ENCODE measurements around the gene WIZ. TPM values are rescaled to one million over a fixed set of nuclear protein-coding genes. Genes with fewer than 3 reads are reported as not detected.

Gene WIZ
- total RNA-seq, 2 experiments from 2014 or later: 19.3 to 21.0 TPM

DNA sequence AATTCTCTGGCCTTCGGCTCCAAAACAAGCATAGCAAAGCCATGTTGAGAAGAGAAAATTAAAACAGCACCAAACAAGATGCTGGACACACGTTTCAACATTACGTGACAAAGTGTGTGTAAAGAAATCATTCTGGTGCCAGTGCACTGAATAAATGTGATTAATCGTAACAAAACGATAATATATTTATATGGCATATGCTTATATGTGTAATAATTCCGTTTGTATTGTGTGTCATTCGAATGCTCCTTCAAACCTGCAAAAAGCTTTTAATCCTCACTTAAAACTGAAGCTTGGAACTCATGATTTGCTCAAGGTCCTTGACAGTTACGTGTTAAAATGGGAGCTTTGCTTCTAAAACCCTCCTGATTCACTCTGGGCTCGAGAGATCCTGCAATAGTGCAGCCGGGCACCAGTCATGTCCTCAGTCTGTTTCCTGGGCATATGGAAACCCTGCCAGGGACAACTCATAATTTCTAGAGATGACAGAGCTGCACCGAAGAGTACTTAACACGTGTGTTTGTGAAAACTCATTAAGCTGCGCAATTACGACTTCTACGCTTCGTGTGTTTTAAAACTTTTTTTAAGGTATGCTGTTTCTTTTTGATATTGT is 30.2 kb downstream of the WIZ start:
- ATAC-seq: no peak
- Mint-ChIP-seq H3K36me3 (ENCODE audit: low read depth) (peaks cover 40% of the 10 kb centered on the region), H3K9me3 (peaks cover 4% of the 10 kb centered on the region), H3K27me3 (no peaks in the 10 kb centered on the region), H3K27ac (peak overlapping the region; percentile 43), H3K4me3 (peak overlapping the region; percentile 98), H3K4me1 (ENCODE audit: low read depth) (peaks cover 36% of the 10 kb centered on the region)
- TF ChIP-seq, protein P1, sequence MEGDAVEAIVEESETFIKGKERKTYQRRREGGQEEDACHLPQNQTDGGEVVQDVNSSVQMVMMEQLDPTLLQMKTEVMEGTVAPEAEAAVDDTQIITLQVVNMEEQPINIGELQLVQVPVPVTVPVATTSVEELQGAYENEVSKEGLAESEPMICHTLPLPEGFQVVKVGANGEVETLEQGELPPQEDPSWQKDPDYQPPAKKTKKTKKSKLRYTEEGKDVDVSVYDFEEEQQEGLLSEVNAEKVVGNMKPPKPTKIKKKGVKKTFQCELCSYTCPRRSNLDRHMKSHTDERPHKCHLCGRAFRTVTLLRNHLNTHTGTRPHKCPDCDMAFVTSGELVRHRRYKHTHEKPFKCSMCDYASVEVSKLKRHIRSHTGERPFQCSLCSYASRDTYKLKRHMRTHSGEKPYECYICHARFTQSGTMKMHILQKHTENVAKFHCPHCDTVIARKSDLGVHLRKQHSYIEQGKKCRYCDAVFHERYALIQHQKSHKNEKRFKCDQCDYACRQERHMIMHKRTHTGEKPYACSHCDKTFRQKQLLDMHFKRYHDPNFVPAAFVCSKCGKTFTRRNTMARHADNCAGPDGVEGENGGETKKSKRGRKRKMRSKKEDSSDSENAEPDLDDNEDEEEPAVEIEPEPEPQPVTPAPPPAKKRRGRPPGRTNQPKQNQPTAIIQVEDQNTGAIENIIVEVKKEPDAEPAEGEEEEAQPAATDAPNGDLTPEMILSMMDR (IDR thresholded peaks at IDR 0.05): peak; percentile 53
- no peak for DNase-seq
- ChIA-PET CTCF (interaction anchor here (0.6 to 6.7 kb wide), 38 partner anchors 10 to 327 kb away, joined by 3 to 138 read pairs (median 5); partner anchors contain the start of genes AKAP8, BRD4 and WIZ), POLR2A (interaction anchor here (0.6 to 6.5 kb wide), 24 partner anchors 9 to 1902 kb away, joined by 3 to 89 read pairs (median 5); partner anchors contain the start of genes AKAP8, RASAL3 and WIZ)
- intact Hi-C loops (cut with micrococcal nuclease): loop anchor here (2.0 to 5.0 kb wide), 2 partner anchors 43 to 137 kb away; partner anchors contain the start of gene RASAL3

DNA sequence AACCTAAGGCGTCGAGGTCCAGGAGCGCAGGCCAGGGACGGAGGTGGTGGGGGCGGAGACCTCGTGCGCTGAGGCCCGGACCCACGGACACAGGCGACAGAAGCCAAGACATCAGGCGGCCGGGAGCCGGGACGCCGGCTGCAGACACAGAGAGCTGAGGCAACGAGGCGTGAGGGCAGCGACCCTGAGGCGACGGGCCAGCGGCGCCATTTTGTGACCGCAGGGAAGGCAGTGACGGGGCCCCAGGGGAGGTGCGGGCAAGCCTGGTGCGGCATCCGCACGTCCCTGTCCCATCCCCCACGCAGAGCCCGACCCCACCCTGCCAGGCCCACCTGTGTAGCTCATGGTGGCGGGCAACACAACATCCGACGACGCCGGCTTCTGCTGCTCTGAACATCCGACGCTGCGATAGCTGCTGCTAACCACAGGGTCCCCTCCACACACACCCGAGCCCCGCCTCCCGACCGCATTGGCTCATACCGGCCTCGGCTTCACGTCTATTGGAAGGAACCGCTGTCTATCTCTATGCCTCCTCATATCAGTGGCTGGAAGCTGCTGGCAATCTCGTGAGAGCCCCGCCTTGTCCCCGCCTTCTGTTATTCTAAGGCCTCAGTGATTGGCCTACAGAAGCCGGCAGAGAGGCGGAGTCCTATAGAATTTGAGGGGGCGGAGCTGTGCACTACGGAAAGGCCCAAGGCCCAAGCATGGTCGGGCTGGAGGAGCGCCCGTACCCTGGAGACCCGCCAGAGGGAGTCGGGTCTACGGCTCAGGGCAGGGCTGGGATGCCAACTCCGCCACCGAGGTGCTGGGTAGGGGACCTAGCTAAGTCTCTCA is 31.0 kb downstream of the WIZ start, which contains the start of gene AKAP8L:
Gene AKAP8L, minus strand, starts transcription at position 410 of the 834 bp plus-strand sequence. Its CDS starts 65 bp downstream, at position 345.
- ATAC-seq (peak; percentile 97), DNase-seq (peak; percentile 100)
- peak within 1 kb of the TSS; percentile 99 for H3K27ac Mint-ChIP-seq
- intact Hi-C loops (cut with micrococcal nuclease): loop anchor here (2.0 to 5.0 kb wide), 2 partner anchors 44 to 138 kb away; partner anchors contain the start of gene RASAL3
- peak within 1 kb of the TSS; percentile 98 for H3K4me3 Mint-ChIP-seq
- TF ChIP-seq, protein P1 (IDR thresholded peaks at IDR 0.05): peak; percentile 87
- H3K4me1 Mint-ChIP-seq (ENCODE audit: low read depth): peaks cover 36% of the 10 kb centered on the region
- H3K9me3 Mint-ChIP-seq: peaks cover 4% of the 10 kb centered on the region
- no peaks in the 10 kb centered on the region for H3K27me3 Mint-ChIP-seq
- CTCF ChIA-PET: interaction anchor here (0.6 to 6.7 kb wide), 42 partner anchors 9 to 327 kb away, joined by 3 to 138 read pairs (median 5); partner anchors contain the start of genes AKAP8, BRD4 and WIZ
- POLR2A ChIA-PET: interaction anchor here (0.6 to 6.5 kb wide), 24 partner anchors 9 to 1901 kb away, joined by 3 to 89 read pairs (median 5); partner anchors contain the start of genes AKAP8, RASAL3 and WIZ
- H3K36me3 Mint-ChIP-seq (ENCODE audit: low read depth): peaks cover 36% of the 10 kb centered on the region

DNA sequence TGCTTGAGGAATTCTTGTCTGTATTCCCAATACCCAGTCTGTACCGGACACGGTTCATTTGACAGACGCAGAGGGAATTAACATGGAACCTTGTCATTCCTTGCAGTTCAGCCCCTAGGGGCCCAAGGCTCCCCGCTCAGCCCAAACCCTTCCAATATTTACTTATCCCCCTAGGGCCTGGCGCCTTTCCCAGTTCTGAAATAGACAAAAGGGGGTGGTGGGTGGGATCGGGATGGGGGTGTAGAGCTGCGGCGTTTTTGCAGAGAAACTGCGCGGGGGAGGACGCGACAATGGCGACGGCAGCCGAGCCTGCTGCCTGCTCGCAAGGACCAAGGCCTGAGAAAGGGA is 31.6 kb downstream of the WIZ start:
- Mint-ChIP-seq H3K27ac (peak overlapping the region; percentile 99), H3K4me1 (ENCODE audit: low read depth) (peaks cover 40% of the 10 kb centered on the region), H3K9me3 (no peaks in the 10 kb centered on the region), H3K27me3 (no peaks in the 10 kb centered on the region), H3K36me3 (ENCODE audit: low read depth) (peaks cover 33% of the 10 kb centered on the region), H3K4me3 (peak overlapping the region; percentile 98)
- CTCF ChIA-PET: interaction anchor here (0.8 to 6.7 kb wide), 18 partner anchors 9 to 317 kb away, joined by 3 to 138 read pairs (median 6); partner anchors contain the start of genes AKAP8, BRD4 and WIZ
- no peak for ATAC-seq
- intact Hi-C loops (cut with micrococcal nuclease): loop anchor here (2.0 to 5.0 kb wide), 2 partner anchors 44 to 139 kb away; partner anchors contain the start of gene RASAL3
- DNase-seq: no peak
- TF ChIP-seq, protein P1 (IDR thresholded peaks at IDR 0.05): no peak
- POLR2A ChIA-PET: interaction anchor here (0.9 to 6.5 kb wide), 12 partner anchors 8 to 137 kb away, joined by 4 to 89 read pairs (median 16); partner anchors contain the start of genes AKAP8, RASAL3 and WIZ

DNA sequence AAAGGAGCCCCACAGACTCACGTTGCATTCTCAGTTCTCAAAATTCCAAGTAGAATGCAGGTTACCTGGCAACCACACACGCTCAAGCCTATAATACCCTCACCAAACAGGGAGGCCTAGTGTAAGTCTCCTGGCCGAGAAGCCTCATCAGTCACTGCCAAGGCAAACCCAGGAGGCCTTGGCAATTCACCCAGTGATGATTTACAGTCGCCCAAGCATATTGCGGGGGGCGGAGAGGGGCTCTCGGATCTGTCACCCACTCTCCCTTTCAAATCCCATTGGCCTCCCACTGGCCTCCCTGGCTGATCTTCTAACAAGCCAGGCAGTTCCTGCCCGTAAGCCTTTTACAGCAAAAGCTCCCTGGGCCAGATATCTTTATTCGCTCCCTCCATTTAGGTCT is 32.1 kb downstream of the WIZ start:
- CTCF ChIA-PET: interaction anchor here (1.6 to 6.7 kb wide), 9 partner anchors 8 to 317 kb away, joined by 4 to 138 read pairs (median 22); partner anchors contain the start of gene AKAP8
- Mint-ChIP-seq H3K4me3 (peak overlapping the region; percentile 98), H3K36me3 (ENCODE audit: low read depth) (peaks cover 28% of the 10 kb centered on the region), H3K9me3 (no peaks in the 10 kb centered on the region), H3K27me3 (no peaks in the 10 kb centered on the region), H3K27ac (peak overlapping the region; percentile 99), H3K4me1 (ENCODE audit: low read depth) (peaks cover 44% of the 10 kb centered on the region)
- intact Hi-C loops (cut with micrococcal nuclease): loop anchor here (2.0 to 5.0 kb wide), 2 partner anchors 45 to 139 kb away; partner anchors contain the start of gene RASAL3
- TF ChIP-seq, protein P1 (IDR thresholded peaks at IDR 0.05): no peak
- ATAC-seq: no peak
- no peak for DNase-seq
- POLR2A ChIA-PET: interaction anchor here (0.6 to 6.5 kb wide), 9 partner anchors 8 to 138 kb away, joined by 3 to 89 read pairs (median 17); partner anchors contain the start of genes AKAP8 and RASAL3
